ENCODE results near the gene PLCXD3.
"Not testable (repeated sequence)": the region's sequence is repeated elsewhere in the genome, so short reads cannot be mapped to it uniquely, and the experiment has no call there.

PLCXD3 gene

DNA sequence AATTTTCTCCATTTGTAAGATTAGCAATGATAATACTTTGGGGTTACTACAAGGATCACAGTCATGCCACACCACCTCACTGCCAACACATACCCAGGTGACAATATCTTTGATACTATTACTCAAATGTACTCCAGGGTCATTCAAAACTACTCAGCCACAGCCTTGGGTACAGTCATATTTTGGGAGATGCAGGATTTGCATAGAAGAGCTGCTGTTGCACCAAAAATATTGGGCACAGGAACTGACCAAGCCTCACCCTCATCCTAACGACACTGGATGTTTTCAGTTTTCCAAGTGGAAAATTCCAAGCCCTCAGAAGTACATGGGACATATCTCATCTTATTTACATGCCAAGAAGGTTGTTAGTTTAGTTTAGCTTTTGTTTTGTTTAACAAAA is 176.2 kb downstream of the PLCXD3 start:
- no peak for TF ChIP-seq EZH2phosphoT487 (IDR thresholded peaks at IDR 0.05; ENCODE audit: borderline replicate concordance)
- TF ChIP-seq, protein P1, sequence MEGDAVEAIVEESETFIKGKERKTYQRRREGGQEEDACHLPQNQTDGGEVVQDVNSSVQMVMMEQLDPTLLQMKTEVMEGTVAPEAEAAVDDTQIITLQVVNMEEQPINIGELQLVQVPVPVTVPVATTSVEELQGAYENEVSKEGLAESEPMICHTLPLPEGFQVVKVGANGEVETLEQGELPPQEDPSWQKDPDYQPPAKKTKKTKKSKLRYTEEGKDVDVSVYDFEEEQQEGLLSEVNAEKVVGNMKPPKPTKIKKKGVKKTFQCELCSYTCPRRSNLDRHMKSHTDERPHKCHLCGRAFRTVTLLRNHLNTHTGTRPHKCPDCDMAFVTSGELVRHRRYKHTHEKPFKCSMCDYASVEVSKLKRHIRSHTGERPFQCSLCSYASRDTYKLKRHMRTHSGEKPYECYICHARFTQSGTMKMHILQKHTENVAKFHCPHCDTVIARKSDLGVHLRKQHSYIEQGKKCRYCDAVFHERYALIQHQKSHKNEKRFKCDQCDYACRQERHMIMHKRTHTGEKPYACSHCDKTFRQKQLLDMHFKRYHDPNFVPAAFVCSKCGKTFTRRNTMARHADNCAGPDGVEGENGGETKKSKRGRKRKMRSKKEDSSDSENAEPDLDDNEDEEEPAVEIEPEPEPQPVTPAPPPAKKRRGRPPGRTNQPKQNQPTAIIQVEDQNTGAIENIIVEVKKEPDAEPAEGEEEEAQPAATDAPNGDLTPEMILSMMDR (conservative IDR thresholded peaks at IDR 0.05; ENCODE audit: low read length): no peak
- H4K20me1 ChIP-seq (ENCODE audit: insufficient read depth, low read length, poor library complexity, severe bottlenecking): no peaks in the 10 kb centered on the region
- H3K9me3 ChIP-seq (ENCODE audit: insufficient read depth, low read depth, low read length): no peaks in the 10 kb centered on the region
- no peaks in the 10 kb centered on the region for H3K4me1 ChIP-seq (ENCODE audit: insufficient read depth, low read length, poor library complexity, severe bottlenecking)
- H3K79me2 ChIP-seq (ENCODE audit: insufficient read depth, low read length): no peaks in the 10 kb centered on the region
- H3F3A ChIP-seq (ENCODE audit: low read depth): no peaks in the 10 kb centered on the region
- H3K9ac ChIP-seq (ENCODE audit: low read depth, low read length, poor library complexity, severe bottlenecking): no peak overlapping the region
- H3K4me2 ChIP-seq (ENCODE audit: low read depth, low read length, poor library complexity, severe bottlenecking): no peak overlapping the region
- H3K4me3 ChIP-seq (ENCODE audit: low read length, poor library complexity, severe bottlenecking): no peak overlapping the region
- no peaks in the 10 kb centered on the region for H3K9me2 ChIP-seq (replicated peaks; ENCODE audit: low read depth, low read length)
- no peak overlapping the region for H2AFZ ChIP-seq (ENCODE audit: low read length)
- no peaks in the 10 kb centered on the region for H3K36me3 ChIP-seq (ENCODE audit: insufficient read depth, low read length)
- no peaks in the 10 kb centered on the region for H3K27me3 ChIP-seq (ENCODE audit: insufficient read depth, low read length, poor library complexity, severe bottlenecking)

DNA sequence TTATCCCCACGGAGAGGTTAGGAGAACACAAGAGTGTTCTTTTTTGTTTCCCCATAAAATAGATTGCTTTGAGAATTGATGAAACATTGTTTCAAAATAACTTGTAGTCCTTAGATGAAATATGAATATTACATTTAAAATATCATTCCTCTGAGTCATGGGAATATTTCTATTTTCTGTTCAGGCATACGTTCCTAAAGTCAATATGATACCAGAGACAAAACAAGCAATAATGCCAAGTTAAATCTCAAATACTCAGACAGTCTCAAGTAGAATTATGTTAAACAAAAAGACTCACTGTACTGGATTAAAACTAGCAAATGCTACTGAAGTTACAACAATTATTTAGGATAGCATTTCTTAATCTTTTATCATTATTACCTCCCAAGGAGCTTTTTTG is 185.3 kb downstream of the PLCXD3 start:
- H3K36me3 ChIP-seq (ENCODE audit: insufficient read depth, low read length): no peaks in the 10 kb centered on the region
- no peaks in the 10 kb centered on the region for H4K20me1 ChIP-seq (ENCODE audit: insufficient read depth, low read length, poor library complexity, severe bottlenecking)
- no peaks in the 10 kb centered on the region for H3K4me1 ChIP-seq (ENCODE audit: insufficient read depth, low read length, poor library complexity, severe bottlenecking)
- no peak overlapping the region for H3K4me3 ChIP-seq (ENCODE audit: low read length, poor library complexity, severe bottlenecking)
- H3K9ac ChIP-seq (ENCODE audit: low read depth, low read length, poor library complexity, severe bottlenecking): no peak overlapping the region
- H2AFZ ChIP-seq (ENCODE audit: low read length): no peak overlapping the region
- TF ChIP-seq, protein P1 (conservative IDR thresholded peaks at IDR 0.05; ENCODE audit: low read length): no peak
- TF ChIP-seq EZH2phosphoT487 (IDR thresholded peaks at IDR 0.05; ENCODE audit: borderline replicate concordance): no peak
- no peaks in the 10 kb centered on the region for H3F3A ChIP-seq (ENCODE audit: low read depth)
- no peaks in the 10 kb centered on the region for H3K79me2 ChIP-seq (ENCODE audit: insufficient read depth, low read length)
- no peak overlapping the region for H3K4me2 ChIP-seq (ENCODE audit: low read depth, low read length, poor library complexity, severe bottlenecking)
- no peaks in the 10 kb centered on the region for H3K9me3 ChIP-seq (ENCODE audit: insufficient read depth, low read depth, low read length)
- H3K27me3 ChIP-seq (ENCODE audit: insufficient read depth, low read length, poor library complexity, severe bottlenecking): no peaks in the 10 kb centered on the region
- no peaks in the 10 kb centered on the region for H3K9me2 ChIP-seq (replicated peaks; ENCODE audit: low read depth, low read length)

DNA sequence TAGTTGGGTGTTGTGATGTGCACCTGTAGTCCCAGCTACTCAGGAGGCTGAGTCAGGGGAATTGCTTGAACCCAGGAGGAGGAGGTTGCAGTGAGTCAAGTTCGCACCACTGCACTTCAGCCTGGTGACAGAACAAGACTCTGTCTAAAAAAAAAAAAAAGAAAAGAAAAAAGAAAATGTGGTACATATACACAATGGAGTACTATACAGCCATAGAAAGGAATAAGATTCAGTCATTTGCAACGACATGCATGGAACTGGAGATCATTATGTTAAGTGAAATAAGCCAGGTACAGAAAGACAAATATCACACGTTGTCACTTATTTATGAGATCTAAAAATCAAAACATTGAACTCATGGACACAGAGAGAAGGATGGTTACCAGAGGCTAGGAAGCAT is 187.6 kb downstream of the PLCXD3 start:
- H3F3A ChIP-seq (ENCODE audit: low read depth); H4K20me1 ChIP-seq (ENCODE audit: insufficient read depth, low read length, poor library complexity, severe bottlenecking); H2AFZ ChIP-seq (ENCODE audit: low read length); H3K4me2 ChIP-seq (ENCODE audit: low read depth, low read length, poor library complexity, severe bottlenecking); H3K9me2 ChIP-seq (replicated peaks; ENCODE audit: low read depth, low read length); H3K4me1 ChIP-seq (ENCODE audit: insufficient read depth, low read length, poor library complexity, severe bottlenecking); H3K9ac ChIP-seq (ENCODE audit: low read depth, low read length, poor library complexity, severe bottlenecking); H3K4me3 ChIP-seq (ENCODE audit: low read length, poor library complexity, severe bottlenecking); H3K79me2 ChIP-seq (ENCODE audit: insufficient read depth, low read length); H3K36me3 ChIP-seq (ENCODE audit: insufficient read depth, low read length); H3K9me3 ChIP-seq (ENCODE audit: insufficient read depth, low read depth, low read length); H3K27me3 ChIP-seq (ENCODE audit: insufficient read depth, low read length, poor library complexity, severe bottlenecking): not testable (repeated sequence)

DNA sequence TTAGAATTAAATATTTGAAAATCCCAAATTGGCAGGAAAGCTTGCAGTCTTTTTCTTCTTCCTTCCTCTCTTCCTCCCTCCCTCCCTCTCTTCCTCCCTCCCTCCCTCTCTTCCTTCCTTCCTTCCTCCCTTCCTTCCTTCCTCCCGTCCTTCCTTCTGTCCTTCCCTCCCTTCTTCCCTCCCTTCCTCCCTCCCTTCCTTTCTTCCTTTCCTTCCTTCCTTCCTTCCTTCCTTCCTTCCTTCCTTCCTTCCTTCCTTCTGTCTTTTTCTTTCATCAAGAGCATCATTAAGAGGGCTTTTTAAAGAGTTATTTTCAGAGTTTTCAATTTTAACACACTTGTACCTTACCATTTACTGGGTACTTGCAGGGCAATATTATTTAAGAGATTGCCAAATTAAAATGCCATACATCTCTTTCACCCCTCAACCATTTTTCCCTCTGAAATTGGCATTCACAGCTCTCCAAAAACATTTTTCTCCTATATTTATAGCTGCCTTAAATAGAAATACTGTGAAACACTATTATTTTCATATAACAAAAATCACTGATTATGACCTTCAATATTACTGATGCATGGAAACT is 197.8 kb downstream of the PLCXD3 start:
- TF ChIP-seq, protein P1 (conservative IDR thresholded peaks at IDR 0.05; ENCODE audit: low read length): no peak
- TF ChIP-seq EZH2phosphoT487 (IDR thresholded peaks at IDR 0.05; ENCODE audit: borderline replicate concordance): no peak
- Histone ChIP-seq H4K20me1 (ENCODE audit: insufficient read depth, low read length, poor library complexity, severe bottlenecking) (no peaks in the 10 kb centered on the region), H3K4me3 (ENCODE audit: low read length, poor library complexity, severe bottlenecking) (no peak overlapping the region), H3F3A (ENCODE audit: low read depth) (no peaks in the 10 kb centered on the region), H3K79me2 (ENCODE audit: insufficient read depth, low read length) (no peaks in the 10 kb centered on the region), H3K4me1 (ENCODE audit: insufficient read depth, low read length, poor library complexity, severe bottlenecking) (no peaks in the 10 kb centered on the region), H2AFZ (ENCODE audit: low read length) (no peak overlapping the region), H3K4me2 (ENCODE audit: low read depth, low read length, poor library complexity, severe bottlenecking) (no peak overlapping the region), H3K9ac (ENCODE audit: low read depth, low read length, poor library complexity, severe bottlenecking) (no peak overlapping the region), H3K9me2 (replicated peaks; ENCODE audit: low read depth, low read length) (no peaks in the 10 kb centered on the region), H3K36me3 (ENCODE audit: insufficient read depth, low read length) (no peaks in the 10 kb centered on the region), H3K27me3 (ENCODE audit: insufficient read depth, low read length, poor library complexity, severe bottlenecking) (no peaks in the 10 kb centered on the region), H3K9me3 (ENCODE audit: insufficient read depth, low read depth, low read length) (no peaks in the 10 kb centered on the region)
